CD4-positive, alpha-beta T cell treated with Interleukin-12 subunit alpha and Interleukin-12 subunit beta, for 1 hour (primary cell): Measurements from ENCODE around the gene ADGRB2.
A peak's percentile ranks its signal among the peaks of the same experiment; 100 is the strongest.

Source experiments
- DNase-seq: peaks from one replicate; pipeline ENCODE4 v3.0.0-alpha.2; 2020

ADGRB2 gene

DNA sequence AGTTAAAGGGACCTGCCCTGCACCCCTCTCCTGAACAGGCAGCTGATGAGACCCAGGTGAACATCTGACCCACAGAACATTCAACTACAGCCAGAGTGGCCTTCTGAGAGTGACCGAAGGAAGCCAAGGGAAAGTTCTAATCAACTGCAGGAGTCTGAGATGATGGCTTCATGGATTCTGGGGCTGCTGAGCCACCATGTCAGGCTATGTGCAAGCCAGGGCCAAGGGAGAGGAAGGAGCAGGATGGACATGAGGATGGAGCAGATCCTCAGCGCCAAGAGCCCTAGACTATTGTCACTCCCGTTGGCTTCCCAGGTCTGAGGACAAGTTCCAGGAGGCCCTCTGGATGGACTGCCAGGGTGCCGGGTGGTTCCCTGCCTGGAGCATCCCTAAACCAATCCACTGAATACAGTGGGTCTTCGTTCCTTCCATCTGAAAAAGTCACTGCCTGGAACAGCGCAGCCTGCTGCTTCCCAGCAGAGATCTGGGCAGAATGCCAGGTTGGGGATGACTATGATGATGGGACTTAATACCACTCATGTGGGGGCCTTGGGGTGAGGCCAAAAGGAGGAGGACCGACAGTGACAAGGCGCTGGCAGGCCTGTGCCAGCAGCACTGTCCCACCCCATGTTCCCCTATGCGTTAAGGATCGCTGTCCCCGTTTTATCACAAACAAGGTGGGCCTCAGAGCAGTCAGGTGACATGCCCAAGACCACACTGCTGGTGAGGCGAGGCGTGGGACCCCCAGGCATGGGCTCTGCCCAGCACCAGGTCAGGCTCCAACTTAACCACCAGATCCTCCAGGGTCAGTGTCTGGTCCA lies 31.9 kb upstream of the ADGRB2 start:
- no peak for DNase-seq

DNA sequence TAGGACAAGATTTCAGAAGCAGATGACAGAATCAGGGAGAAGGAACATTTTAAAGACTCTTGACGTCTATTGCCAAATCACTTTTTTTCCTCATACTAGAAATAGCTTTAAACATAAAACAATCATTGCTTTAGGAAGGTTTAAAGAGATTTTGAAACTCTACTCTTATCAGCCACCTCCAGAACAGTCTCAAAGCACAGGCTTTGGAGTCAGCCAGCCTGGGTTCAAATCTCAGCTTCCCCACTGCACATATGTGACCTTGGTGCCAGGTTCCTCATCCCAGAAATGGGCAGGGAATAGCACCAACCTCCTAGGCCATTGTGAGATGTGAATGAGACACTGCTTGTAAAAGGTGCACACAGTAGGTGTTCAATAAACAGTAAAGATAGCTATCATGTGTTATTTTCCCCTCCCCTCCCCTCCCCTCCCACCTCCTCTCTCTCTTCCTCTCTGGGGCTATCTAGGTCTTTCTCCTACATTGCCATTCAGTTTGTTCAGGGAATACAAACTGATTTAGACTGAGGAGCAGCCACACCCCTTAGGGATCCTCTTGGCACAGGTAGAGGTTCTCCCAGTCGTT lies 31.0 kb upstream of the ADGRB2 start:
- DNase-seq, result no peak

DNA sequence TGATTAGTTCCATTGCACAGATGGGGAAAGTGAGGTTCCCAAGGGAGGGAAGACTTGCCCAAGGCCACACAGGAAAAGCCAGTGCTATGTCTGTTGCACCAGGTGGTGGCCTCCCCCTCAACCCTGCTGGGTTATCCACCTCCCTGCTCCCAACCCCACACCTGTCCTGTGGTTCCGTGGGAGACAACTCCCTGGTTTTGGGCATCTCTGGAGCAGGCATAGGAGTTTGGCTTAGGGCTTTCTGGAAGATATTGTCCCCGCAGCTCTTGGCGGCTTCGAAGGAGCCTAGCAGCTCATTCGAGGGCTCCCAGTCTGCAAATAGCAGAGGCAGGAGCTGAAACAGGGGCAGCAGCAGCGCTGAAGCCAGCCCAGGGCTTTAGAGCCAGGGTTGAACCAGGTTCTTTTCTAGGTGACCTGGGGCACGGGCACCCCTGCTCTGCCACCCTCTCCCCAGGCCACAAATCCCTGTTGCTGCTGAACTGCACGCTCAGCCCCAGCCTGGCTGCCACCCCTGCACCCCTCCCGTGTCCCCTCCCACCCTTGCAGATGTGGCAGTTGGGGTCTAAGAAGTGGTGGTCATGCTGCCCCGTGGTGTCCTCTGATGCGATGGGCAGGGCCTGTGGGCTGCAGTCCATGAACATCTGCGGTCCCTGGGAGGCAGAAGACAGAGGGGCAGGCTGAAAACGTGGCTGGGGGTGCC lies 29.6 kb upstream of the ADGRB2 start:
- no peak for DNase-seq

DNA sequence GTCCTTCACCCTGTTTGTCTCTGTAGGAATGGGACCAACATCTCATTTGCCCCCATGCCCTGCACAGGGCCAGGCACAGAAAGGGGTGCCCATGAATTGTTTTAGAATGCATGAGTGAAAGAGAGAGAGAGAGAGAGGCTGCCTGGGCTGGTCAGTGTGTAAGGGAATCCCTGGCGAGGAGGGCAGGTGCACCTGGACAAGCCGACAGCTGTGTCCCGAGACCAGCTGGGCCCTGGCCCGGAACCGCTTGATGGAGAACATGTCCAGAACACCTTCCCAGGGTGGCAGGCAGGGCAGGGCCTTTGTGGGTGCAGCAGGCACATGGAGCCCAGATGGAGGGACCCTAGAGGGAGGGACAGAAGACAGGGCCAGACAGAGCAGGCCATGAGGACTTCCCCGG lies 28.9 kb upstream of the ADGRB2 start:
- no peak for DNase-seq

DNA sequence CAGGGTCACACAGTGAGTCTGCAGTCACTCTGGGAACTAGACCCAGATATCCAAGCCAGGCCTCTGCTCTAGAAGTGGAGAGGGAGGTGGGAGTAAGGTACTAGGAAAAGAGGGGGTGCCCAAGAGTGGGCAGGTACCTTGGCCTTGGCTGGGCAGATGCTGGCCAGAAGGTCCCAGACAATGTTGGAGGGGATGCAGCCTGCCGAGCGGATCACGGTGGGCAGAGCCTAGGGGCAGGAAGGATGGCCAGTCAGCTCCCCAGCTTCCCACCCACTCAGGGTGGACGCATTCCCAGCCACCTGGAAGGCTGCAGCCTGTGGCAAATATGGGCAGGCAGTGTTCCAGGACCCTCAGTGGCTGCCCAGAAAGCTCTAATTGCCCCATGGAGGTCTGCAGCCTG lies 28.4 kb upstream of the ADGRB2 start:
- DNase-seq, result no peak

DNA sequence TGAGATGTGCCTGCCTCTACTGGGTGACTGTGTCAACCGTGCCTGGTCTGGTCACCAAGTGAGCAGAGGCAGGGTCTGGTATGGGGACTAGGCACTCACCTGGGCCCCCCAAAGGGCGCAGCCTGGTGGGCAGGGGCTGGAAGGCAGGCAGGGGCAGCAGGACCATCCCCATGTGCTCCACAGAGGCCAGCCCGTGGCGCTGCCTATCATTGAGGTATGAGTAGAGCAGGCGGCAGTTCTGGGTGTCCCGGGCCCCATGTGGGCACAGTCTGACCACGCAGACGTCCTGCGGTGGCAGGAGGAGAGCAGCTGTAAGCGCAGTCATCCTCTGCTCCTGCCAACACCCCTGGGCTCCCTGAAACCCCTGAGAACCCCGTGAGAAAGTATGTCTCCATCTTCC lies 28.0 kb upstream of the ADGRB2 start:
- no peak for DNase-seq

DNA sequence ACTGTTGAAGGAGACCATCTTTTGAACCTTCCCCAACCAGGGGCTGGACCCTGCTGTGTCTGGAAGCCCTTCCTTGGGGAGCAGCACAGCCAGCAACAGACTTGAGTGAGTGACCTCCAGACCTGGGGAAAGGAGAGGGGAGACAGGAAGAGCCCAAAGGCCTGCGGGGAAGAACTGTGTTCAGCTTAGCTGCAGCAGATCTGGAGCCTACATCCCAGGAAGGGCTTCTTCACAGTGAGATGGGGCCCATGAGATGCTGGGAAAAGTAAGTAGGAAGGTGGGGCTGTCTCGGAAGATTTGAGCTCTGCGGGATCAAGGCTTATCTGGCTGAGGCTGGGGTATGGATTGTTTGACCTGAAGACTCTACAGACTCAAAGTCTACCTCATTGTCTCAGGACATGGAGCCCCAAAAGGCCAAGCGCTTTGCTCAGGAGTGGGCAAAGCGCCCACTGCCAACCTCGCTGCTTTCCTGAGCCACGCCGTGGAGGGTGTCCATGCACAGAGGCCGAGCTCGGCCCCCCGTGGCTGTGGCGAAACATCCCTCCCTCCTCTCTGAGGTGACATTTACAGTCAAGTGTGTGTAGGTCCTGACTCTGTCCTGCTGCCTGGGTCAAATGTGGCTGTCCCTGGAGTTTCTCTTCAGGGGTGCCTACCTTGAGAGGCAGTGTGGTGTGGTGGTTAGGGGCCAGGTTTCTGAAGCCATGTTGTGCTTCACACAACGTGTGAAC lies 27.2 kb upstream of the ADGRB2 start:
- no peak for DNase-seq

DNA sequence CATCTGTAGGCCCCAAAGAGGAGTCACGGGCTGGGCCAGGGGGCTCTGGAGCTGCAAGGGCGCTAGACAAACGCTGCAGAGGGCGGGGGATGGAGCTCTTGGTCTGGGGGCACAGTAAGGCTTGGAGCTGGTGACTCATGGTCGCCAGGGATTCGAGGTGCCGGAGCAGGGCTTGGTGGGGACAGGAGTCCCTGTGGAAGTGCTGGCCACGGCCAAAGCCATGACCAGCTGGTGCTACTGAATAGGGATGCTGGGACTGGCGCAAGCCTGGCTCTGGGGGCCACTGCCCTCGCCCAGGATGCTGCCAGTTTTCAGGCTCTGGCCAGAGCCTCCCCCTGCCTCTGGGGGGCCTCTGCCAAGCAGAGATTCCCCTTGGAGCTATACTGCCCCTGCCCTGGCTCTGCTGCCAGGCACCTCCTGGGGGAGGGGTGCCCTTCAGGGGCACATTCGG lies 26.5 kb upstream of the ADGRB2 start:
- DNase-seq, result no peak

DNA sequence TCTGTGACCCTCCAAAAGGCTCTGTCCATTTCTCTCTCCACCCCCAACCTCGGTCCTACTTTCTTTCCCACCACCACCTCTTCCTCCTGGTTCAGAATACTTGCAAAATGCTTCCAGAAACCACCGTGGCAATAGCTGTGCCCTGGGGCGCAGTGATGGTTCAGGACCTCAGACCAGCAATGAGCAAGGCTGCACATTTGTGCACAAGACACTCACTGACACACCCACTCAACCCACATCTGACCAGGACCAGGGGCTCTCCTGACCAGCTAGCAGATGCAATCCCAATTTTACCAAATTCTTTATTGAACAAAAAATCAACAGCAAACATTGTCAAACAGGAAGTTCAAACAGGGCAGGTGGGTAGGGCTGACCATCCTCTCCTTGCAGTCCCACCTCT lies 26.0 kb upstream of the ADGRB2 start:
- DNase-seq, result no peak

DNA sequence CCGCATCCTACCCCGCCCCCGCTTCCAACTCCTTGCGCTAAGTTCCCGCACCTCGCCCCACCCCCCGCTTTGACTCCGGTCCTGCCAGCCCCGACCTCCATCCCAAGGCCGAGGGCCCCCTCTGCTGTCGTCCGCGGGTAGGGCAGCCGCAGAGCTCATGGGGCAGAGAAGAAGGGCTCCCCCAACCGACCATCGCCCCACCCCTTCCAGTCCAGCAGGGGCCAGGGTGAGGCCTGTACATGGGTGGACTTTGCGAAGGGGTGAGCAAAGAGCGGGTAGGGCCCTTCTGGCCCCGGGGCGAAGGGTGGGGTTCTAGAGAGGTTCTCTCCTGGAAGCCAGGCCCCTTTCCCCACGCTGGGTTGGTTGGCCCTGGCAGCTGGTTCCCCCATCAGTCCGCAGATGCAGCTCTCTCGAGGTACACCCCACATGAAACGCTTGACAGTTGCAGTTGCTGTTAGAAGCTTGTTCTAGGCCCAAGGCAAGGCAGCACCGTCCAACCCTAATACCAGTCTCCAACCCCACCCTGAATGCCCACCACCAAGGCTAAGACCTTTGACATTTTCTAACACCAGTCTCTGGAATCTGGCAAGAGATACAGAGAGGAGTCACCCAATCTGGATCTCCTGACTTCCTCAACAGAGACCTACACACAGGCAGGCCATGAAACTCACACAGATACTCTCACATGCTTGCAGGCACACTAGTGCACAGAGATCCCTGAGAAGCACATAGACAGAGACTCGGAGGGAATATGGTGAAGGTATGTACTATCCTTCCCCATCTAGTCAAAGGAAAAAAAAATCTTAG lies 25.3 kb upstream of the ADGRB2 start:
- peak; percentile 93 for DNase-seq

DNA sequence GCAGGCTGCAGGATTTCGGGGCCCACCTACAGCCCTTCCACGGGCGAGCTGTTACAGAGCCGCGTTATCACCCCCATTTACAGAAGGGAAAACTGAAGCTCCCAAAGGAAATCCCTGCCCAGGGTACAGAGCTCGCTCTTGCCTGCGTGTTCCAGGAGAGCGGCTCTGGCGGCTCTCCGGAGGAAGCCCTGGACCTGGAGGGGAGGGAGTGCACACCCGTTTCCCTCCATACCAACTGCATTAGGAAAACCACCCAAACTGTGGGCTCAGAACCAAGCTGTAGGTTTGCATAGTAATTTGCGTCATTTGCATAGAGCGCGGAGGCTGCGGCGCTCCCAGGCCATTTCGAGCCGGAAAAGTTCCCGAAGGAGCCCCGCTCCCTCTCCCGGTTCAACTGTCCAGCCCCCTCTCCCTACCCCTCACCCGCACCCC lies 24.7 kb upstream of the ADGRB2 start:
- no peak for DNase-seq

DNA sequence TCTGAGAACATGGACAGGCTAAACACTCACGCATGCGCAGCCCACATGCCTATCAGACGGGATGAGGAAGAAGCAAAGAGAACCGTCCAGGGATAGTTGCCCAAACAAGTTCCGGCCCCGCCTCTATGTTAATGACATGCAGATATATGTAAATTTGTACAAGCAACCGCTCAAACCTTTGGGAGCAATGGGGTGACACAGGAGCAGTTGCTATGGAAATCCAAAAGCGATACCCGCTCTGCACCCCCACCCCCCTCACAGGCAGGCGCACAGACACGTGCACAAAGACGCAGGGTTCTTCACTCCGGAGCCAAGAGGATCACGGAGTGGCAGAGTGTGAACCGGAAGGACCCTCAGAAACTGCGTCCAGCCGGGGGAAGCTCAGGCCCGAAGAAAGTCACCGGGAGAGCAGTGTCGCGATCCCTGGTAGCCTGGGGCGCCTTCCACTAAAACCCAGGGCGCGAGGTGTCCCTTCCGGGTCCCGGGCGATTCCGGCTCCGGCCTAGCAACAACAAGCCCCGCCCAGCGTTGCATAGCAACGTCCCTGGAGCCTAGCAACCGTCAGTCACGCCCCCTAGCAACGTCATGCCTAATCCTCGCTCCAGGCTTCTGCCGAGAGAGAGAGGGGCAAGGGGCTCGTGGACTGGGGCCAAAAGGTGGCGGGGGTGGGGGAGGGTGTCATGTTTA lies 24.1 kb upstream of the ADGRB2 start:
- DNase-seq, result peak; percentile 92

DNA sequence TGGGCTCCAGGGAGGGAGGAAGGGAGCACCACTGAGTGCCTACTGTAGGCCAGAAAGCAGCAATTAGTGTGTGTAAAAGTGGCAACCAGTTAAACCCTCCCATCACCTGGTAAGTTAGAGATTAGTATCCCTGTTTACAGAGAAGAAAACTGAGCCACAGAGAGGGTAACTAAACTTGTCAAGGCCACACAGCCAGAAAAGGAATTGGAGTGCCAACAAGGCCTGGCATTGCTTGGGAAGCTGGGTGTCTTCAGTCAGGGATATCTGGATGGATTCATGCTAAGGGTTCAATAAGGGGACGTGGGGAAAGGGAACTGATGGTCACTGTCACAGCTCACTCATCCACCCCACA lies 23.6 kb upstream of the ADGRB2 start:
- DNase-seq, result no peak

DNA sequence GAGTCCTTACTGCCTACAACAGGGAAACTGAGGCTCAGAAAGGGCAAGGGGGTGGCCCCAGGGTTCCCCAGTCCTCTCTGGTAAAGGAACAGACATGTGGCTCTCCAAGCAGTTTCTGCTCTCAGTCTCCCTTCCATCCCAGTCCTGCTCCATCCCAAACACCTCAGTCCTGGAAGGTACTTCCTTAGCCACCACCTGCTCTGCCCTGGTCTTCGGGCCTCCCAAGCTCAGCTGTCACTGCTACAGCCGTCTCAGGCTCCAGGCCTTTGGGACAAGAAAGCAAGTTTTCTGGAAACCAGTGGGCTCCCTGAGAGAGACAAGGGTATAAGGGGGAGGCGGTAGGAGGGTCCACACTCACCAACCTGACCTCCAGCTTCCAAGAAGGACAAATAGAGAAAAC lies 23.1 kb upstream of the ADGRB2 start:
- DNase-seq, result no peak

DNA sequence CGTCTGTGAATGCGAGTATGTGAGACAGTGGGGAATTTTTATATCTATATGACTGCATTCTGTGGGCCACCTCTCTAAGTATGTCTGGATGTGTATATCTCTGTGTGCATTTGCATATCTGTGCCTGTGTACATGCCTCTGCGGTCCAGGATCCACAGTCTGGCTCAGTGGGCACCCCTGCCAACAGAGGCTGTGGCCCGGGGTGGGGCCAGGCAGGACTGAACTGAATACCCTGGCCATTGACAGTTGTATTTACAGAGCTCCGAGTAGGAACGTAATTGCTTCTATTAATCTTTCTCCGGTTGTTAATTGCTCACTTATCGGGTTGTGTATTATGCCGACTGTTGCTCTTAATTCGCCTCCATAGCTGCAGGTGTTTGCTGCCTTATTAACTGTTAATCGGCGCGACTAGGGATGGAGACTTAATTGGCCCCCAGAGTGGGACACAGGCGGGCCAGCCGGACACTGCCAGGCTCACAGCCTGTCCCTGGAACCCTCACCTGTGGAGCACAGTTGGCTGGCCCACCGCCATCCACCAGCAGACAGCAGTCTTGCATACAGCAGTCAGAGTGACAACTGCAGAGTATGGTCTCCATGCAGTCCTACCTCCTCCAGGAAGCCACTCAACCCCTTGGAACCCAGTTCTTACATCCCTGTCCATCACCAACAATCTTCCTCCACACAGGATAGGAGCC lies 22.4 kb upstream of the ADGRB2 start:
- no peak for DNase-seq

DNA sequence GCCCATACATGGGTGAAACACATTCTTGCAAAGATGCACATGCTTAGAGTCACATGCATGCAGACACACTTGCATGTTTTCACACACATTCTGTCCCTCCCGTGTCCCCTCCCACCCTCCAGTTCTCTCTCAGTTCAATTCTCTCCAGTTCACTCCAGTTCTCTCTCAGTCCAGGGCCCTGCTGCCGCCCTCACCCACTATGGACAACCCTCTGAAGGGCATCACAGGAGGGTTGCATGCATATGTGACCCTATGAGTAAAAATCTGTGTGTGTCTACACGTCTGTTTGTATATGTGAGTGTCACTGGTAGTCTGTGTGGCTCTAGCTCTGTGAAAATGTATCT lies 21.8 kb upstream of the ADGRB2 start:
- DNase-seq, result no peak

DNA sequence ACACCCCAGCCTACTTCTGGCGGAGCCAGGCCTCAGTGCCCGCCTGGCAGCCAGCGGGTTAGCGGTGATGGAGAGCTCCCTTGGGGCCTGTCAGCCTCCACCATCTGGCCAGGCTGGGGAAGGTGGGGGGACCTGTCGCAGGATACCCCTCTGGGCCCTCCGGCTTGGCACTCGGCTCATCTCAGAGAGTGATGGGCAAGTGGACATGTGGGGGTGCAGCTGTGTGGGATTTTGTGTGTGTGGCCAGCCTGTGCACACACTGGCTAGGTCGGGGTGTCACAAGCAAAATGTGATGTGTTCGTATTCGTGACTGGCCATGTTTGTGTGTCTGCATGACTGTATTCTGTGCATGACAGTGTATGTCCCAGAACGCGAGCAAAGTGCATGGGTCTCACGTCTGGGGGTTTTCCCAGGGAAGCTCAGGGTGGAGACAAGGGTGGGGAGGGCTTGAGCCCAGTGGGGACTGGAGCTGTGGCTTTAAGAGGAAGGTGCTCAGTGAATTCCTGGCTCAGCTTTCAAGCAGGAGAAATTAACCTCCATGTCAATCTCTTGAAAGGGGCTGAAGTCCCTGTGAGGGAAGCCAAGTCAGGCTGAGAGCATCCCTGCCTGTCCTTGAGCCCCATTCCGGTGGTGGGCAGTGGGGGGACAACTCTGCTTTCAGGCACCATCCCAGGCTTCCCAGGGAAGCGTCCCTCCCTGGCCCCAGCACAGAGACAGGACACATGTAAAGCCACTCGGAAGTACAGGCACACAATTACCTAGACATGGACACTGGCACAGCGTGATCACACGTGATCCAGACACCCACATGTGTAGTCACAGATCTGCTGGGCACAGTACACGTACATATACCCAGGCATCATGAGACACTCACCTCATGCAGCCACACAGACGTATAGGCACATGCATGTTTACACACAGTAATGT lies 21.1 kb upstream of the ADGRB2 start:
- no peak for DNase-seq

DNA sequence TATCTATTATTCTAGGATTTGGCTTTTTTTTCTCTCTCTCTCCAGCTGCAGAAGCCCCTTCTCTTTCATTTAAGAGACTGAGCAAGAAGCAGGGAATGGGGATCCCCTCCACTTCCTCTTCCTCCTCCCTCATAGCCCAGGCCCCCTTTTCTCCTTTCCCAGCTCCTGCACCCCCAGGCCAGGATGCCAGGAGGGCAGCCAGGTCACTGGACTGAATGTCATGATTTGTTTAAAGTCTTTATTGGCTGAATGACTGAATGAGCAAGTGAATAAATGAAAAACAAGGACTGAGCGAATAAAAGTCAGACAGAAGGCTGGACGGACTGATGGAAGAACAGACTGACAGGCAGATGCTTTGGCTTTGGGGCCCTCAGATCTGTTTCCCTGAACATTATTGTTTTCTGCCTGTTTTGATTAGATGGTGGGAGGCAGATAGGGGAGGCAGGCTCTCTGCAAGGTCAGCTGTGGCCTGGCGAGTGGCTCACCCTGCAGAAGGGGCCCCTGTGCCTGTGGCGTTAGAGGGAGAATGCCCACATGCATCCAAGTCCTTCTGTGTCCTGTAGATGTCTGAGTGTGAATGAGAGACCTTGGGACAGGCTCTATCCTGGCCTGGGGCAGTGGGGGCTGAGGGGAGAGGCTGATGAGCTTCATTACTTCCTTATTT lies 20.3 kb upstream of the ADGRB2 start:
- DNase-seq, result no peak

DNA sequence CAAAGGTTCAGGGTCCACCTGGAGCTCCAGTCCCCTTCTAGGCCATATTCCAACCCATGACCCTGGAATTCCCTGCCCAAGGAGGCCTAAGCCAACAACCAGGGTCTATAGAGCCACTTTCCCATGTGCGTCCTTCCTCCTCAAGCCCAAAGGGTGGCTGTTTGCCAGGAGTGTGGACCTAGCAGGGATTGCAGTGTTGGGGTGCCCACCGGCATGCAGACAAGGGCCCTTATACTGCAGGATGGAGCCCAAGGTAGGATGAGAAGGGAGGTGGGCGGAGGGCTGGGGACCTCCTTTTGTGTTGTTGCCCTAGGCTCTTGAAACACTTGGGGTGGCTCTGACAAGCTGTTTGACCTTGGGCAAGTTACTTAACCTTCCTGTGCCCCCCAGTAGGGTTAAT lies 19.7 kb upstream of the ADGRB2 start:
- no peak for DNase-seq
